SJCRH30 (cell line): Measurements from ENCODE around the gene GPR161. TPM values are rescaled to one million over a fixed set of nuclear protein-coding genes. Genes with fewer than 3 reads are reported as not detected.

ENCODE experiments used
- DNase-seq, 2 experiments: peaks; one replicate each; pipeline ENCODE4 v3.0.0-alpha.2; 2015 to 2020
- H3K27ac ChIP-seq: fragments of 250-450 bp; sonication (Bioruptor Pico); 2 replicates; pipeline ENCODE4 v1.5.1; 2020; ENCODE audit warnings: mild to moderate bottlenecking, moderate library complexity
- H3K27me3 ChIP-seq: fragments of 250-450 bp; sonication (Bioruptor Pico); 2 replicates; pipeline ENCODE4 v1.5.1; 2020; ENCODE audit warnings: mild to moderate bottlenecking, moderate library complexity
- H3K36me3 ChIP-seq: fragments of 250-450 bp; sonication (Bioruptor Pico); 2 replicates; pipeline ENCODE4 v1.5.1; 2020; ENCODE audit warnings: mild to moderate bottlenecking, moderate library complexity
- H3K4me1 ChIP-seq: fragments of 250-450 bp; sonication (Bioruptor Pico); 2 replicates; pipeline ENCODE4 v1.5.1; 2020; ENCODE audit warnings: mild to moderate bottlenecking, moderate library complexity
- H3K4me3 ChIP-seq: fragments of 250-450 bp; sonication (Bioruptor Pico); 2 replicates; pipeline ENCODE4 v1.5.1; 2020; ENCODE audit warnings: mild to moderate bottlenecking, moderate library complexity
- H3K9me3 ChIP-seq: fragments of 250-450 bp; sonication (Bioruptor Pico); replicated peaks from 2 replicates; pipeline ENCODE4 v1.5.1; 2020; ENCODE audit warnings: mild to moderate bottlenecking, moderate library complexity
- total RNA-seq: library from RNA; depleted of rRNA; stranded (reverse); fragments of >200 nt; shearing (Covaris generic); gene quantifications from 2 replicates; pipeline ENCODE4 v1.2.3, GENCODE V29; 2014

Gene GPR161
- total RNA-seq, 1 experiment from 2014 or later, result 19.3 TPM

DNA sequence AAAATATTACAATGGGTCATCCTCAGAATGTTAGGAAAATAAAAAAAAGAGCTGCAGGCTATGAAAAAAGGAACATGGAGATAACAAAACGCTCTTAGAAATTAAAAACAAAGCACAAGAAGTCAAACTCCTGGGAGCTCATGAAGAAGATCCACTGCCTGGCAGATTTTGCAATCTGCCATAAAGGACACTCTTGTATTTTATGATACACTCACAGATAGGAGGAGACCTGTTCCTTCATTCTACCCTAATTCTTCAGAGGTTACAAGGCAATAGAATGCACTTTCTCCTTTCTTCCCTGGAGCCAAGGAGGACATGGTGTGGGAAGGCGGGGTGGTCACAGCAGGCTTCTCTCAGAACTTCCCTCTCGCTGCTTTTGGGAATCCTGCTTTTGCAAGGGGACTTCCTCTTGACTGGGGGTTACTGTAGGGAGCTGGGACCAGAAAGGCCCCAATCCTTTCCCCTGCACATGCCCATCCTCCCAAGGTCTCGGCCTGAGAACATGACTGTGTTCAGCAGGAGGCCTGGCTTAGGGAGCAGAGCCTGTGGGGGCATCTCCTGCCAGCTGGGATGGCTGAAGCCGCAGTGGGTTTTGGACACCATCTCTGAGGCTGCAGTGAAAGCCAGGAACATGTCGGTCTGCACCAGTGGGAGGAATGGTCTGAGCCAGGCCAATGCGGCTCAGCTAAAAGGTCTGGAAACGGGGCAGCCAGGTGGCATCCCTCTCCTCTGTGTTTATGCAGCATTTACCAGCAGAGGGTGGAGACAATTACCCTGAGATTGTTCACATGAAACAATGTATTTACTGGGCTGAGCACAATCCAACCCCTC is 44.8 kb downstream of the GPR161 start:
- Histone ChIP-seq H3K27ac (no peak overlapping the region), H3K4me1 (no peaks in the 10 kb centered on the region), H3K36me3 (no peaks in the 10 kb centered on the region), H3K9me3 (no peaks in the 10 kb centered on the region), H3K4me3 (no peak overlapping the region), H3K27me3 (no peaks in the 10 kb centered on the region)
- no peak for DNase-seq

DNA sequence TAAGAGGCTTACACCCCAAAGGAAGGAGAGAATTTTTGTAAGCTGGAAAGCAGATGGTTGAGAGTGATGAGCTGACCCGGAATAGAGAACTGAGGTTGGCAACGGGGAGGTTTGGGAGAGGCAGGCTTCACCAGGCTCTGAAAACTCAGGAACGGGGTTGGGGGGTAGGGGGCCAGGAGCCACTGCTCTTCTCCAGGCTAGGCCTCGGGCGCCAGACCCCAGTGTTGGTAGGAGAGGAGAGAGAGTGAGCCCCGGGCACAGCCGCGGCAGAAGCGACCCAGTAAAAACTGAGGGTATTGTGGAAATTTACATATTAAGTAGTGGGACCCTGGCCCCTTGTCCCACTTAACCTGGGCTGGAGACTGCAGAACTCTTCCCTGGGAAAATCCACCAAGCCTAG is 45.7 kb downstream of the GPR161 start:
- H3K4me3 ChIP-seq, result no peak overlapping the region
- DNase-seq, result no peak
- H3K4me1 ChIP-seq, result no peaks in the 10 kb centered on the region
- no peaks in the 10 kb centered on the region for H3K27me3 ChIP-seq
- H3K9me3 ChIP-seq, result no peaks in the 10 kb centered on the region
- H3K27ac ChIP-seq, result no peak overlapping the region
- H3K36me3 ChIP-seq, result no peaks in the 10 kb centered on the region

DNA sequence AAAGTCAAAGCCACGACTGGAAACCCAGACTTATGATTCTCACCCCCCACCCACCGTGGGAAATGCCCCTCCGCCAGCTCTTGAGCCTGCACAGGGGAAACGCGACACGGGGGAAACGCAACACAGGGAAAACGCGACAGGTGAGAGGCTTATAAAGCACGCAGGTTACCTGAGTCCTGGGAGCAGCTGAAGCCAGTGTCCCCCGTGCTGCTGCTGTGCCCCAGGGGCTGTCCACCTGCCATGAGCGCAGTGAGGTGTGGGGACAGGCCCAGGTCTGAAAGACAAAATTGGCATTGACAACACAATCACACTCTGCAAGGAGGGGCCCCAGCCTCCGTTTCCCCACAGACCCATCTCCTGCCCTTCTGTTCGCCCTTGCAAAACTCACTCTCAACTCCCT is 46.3 kb downstream of the GPR161 start:
- H3K36me3 ChIP-seq, result no peaks in the 10 kb centered on the region

DNA sequence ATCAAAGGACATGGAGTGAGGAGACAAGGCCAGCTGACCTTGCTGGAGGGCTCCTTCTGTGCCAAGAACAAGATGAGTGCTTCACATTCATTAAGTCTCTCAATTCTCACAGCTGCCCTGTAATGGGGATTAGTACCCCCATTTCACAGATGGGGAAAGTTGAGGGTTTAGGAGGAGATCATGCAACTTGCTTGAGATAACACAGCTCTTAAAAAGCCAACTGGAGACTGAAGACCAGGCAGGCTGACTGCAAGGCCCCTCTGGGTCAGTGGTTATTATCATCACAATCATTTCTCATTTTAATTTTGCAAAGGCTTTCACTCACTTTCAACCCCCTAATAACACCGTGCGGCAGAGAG is 46.8 kb downstream of the GPR161 start:
- no peaks in the 10 kb centered on the region for H3K36me3 ChIP-seq
- DNase-seq, result no peak

More for the DNA sequence above, 46.3 kb downstream of the GPR161 start:
- H3K9me3 ChIP-seq, result no peaks in the 10 kb centered on the region
- no peak for DNase-seq
- H3K4me1 ChIP-seq, result no peaks in the 10 kb centered on the region
- H3K4me3 ChIP-seq, result no peak overlapping the region
- no peak overlapping the region for H3K27ac ChIP-seq
- H3K27me3 ChIP-seq, result no peaks in the 10 kb centered on the region

DNA sequence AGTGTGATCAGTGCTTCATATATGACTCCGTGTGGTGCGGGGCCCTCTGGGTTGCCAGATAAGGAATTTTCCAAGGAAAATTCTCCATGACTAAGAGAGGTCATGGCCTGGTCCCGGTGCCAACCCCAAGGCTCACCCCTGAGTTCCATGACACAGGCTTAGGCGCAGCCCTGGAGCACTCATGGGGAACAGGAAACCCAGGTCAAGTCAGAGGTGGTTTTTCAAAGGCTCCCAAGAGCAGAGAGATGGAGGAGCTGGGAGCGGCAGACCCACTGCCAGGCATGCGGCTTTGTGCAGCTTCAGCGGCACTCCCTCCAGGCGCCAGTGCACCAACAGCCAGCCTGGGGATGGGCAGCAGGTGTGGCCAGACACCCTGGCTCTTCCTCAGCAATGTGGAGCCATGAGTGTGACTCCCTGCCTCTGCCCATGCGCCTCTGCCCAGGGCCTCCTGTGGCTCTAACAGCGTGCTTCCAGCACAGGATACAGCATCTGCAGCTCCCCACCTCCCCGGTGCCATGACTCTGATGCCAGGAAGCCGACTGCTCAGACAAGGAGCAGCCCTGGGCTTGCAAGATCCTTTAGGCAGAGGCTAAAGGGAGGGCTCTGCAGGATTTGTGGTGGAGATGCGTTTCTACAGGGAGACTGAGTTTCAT is 47.3 kb downstream of the GPR161 start:
- Histone ChIP-seq H3K36me3 (no peaks in the 10 kb centered on the region), H3K27me3 (no peaks in the 10 kb centered on the region), H3K4me3 (no peak overlapping the region), H3K9me3 (no peaks in the 10 kb centered on the region), H3K4me1 (no peaks in the 10 kb centered on the region), H3K27ac (no peak overlapping the region)
- no peak for DNase-seq

More for the DNA sequence above, 46.8 kb downstream of the GPR161 start:
- Histone ChIP-seq H3K27ac (no peak overlapping the region), H3K27me3 (no peaks in the 10 kb centered on the region), H3K4me3 (no peak overlapping the region), H3K4me1 (no peaks in the 10 kb centered on the region), H3K9me3 (no peaks in the 10 kb centered on the region)

DNA sequence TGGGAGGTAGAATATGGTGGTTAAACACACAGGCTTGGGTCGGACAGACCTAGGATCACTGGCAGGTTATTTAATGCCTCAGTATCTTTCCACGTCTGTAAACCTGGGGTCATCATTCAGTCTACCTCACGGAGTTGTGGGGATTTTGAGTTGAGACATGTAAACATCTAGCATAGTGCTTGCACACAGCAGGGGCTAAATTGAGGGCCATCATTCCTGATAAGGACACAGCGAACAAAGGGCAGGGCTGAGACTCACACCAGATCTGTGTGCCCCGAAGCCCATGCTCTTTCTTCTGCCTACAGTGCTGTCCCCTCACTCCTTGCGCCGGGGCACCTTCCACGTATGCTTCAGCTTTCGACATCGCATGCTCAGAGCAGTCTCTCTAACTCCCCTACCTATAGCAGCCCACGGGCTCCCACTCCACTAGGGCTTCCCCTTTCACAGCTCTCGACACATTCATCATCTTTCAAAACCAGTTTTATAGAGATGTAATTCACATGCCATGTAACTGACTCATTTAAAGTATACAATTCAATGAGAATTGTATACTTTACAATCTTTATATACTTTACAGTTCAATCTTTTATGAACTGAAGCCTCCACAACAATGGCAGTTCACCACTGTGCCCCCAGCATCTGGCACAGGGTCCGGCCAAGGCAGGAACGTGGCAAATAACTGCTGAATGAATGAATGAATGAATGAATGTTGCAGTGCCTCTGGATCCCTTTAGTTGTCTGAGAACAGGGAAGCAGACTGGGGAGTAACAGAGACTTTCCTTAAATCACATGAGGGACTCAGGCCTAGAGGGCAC is 48.0 kb downstream of the GPR161 start:
- Histone ChIP-seq H3K27ac (no peak overlapping the region), H3K27me3 (no peaks in the 10 kb centered on the region), H3K9me3 (no peaks in the 10 kb centered on the region), H3K4me1 (no peaks in the 10 kb centered on the region), H3K4me3 (no peak overlapping the region), H3K36me3 (no peaks in the 10 kb centered on the region)
- no peak for DNase-seq

DNA sequence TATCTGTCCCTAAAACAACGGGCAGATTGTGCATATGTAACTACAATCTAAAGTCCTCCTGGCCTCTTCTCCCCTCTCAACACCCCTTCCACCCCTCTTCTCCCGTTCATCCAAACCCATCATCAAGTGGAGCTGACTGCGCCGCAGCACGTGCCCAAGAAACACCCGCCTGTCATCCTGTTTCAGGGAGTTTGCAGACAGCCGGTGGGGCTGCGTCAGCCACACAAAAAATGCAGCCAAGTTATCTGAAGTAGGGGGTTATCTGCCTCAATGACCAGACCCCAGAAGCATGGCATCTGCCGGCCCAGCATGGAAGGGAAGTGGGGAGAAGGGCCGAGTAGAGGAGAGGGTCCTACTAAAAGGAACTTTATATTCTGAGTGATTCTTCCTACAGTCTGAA is 49.0 kb downstream of the GPR161 start:
- Histone ChIP-seq H3K36me3 (no peaks in the 10 kb centered on the region), H3K4me3 (no peak overlapping the region), H3K4me1 (no peaks in the 10 kb centered on the region), H3K9me3 (no peaks in the 10 kb centered on the region), H3K27me3 (no peaks in the 10 kb centered on the region), H3K27ac (no peak overlapping the region)
- DNase-seq, result no peak

DNA sequence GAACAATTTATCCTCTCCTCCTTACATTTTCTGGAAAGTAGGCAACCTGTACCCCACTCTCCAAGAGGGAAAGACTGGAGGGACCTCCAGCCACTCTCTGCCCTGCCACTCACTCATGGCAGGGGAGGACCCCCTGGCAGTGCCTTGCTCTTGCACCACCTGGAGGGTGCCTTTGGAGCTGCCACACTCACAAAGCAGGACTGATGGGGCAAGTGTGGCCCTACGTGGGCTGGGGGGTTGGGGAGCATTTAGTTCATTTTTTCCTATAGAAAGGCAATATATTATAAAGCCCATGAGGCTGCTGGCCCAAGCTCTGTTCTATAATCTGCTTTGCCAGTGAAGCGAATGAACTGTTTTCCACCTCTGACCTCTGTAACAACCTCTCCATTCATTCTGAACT is 50.3 kb downstream of the GPR161 start:
- H3K36me3 ChIP-seq, result no peaks in the 10 kb centered on the region
- H3K27me3 ChIP-seq, result no peaks in the 10 kb centered on the region
- no peak for DNase-seq
- H3K4me1 ChIP-seq, result no peaks in the 10 kb centered on the region
- no peak overlapping the region for H3K27ac ChIP-seq
- H3K4me3 ChIP-seq, result no peak overlapping the region
- no peaks in the 10 kb centered on the region for H3K9me3 ChIP-seq

DNA sequence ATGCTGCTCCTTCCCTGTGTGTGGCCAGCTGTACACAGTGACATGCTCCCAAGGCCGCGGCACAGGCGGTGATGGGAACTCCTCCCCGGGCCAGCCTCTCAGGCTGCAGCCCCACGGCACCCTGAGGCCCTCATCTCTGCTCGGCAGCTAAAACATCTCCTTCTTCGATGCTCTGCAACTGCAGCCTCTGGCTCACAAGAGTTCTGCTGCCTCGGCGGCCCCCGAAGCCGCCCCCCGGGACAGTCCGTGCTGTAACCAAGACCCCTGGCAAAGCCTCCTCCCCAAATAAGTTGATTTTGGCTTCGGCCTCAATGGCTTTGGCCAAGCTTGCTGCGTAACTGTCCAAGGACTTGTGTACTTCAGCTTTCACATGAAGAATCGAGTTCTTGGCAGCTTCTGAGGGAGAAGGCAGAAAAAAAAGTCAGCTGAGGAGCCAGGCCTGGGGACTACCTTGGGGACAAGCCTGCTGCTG is 51.3 kb downstream of the GPR161 start:
- H3K4me3 ChIP-seq, result no peak overlapping the region
- H3K9me3 ChIP-seq, result no peaks in the 10 kb centered on the region
- no peak overlapping the region for H3K27ac ChIP-seq
- H3K36me3 ChIP-seq, result no peaks in the 10 kb centered on the region
- no peaks in the 10 kb centered on the region for H3K27me3 ChIP-seq
- DNase-seq, result no peak
- H3K4me1 ChIP-seq, result no peaks in the 10 kb centered on the region

DNA sequence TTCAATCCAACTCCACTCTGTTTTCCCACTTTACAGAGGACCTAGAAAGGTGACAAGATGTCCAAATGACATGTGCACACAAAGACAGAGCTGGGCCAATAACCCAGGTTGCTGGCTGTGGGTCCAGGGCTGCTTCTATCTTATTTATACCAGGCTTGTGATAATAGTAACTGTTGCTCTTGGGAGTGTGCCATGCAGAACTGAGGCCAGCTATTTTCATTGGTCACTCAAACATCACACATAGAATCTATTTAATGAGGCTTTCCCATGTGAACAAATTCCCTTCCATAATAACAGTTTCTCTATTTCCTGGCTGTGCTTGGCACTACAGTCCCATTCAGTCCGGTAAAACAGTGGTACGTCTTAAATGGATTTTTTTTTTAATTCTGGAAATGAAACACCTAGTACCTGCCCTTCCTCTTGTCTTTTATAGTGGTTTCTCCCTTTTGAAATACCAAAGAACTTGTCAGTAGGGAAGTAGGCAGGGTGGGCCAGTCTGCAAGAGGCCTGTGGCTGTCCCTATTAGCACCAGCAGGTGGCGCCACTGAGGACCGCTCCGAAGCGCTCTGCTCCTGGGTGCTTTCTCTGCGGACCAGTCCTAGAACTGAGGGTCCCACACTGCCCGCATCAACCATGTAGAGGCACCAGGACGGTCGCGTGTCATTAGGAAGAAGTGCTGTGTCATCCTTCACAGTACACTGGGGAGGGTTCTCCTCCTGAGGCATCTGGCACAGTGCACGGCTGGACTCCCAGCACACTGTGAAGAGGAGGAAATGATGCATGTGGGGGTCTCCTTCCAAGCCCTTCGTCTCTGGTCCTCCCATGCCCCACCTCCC is 52.1 kb downstream of the GPR161 start:
- no peaks in the 10 kb centered on the region for H3K36me3 ChIP-seq
- DNase-seq, result peak; percentile 45 to 66

DNA sequence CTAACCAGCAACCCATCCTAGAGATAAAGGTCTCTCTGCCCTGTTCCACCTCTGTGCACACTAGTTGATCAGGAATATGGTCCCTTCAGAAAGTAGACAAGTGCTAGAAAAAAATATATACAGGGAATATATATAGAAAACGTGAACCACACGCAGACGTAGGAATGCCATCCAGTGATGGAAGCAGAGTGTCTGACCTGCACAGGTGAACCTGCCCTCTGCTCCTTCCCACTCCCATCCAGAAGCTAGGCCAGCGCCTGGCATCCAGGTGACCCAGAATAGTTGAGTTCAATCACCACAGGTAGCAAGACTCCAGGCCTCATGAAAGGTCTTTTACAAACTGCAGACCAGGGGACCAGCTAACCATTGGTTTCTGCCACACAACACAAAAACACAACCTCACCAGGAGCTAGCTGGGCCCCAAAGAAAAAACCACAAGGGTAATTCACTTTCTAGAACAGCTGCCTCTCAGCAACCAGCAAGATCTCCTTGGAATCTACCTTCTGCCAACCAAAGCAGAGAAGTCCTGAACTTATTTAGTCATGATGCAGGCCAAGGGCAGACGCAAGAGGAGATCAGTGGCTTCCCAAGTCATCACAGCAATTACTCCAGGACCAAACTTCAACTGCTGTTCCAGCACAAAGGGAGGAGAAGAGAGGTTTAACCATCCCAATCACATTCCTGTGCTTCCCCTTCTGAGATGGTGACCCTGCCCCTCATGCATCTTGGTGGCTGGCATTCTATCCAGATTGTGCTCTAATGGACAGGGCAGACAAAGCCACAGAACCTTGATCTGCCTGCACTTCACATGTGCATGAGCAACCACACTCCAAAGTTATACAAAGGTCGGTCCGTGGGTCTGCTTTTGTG is 53.0 kb downstream of the GPR161 start:
- no peaks in the 10 kb centered on the region for H3K9me3 ChIP-seq
- no peak overlapping the region for H3K4me3 ChIP-seq
- H3K36me3 ChIP-seq, result no peaks in the 10 kb centered on the region
- H3K27me3 ChIP-seq, result no peaks in the 10 kb centered on the region
- no peaks in the 10 kb centered on the region for H3K4me1 ChIP-seq
- no peak for DNase-seq
- H3K27ac ChIP-seq, result no peak overlapping the region

More for the DNA sequence above, 52.1 kb downstream of the GPR161 start:
- Histone ChIP-seq H3K9me3 (no peaks in the 10 kb centered on the region), H3K27ac (no peak overlapping the region), H3K27me3 (no peaks in the 10 kb centered on the region), H3K4me3 (no peak overlapping the region), H3K4me1 (no peaks in the 10 kb centered on the region)

DNA sequence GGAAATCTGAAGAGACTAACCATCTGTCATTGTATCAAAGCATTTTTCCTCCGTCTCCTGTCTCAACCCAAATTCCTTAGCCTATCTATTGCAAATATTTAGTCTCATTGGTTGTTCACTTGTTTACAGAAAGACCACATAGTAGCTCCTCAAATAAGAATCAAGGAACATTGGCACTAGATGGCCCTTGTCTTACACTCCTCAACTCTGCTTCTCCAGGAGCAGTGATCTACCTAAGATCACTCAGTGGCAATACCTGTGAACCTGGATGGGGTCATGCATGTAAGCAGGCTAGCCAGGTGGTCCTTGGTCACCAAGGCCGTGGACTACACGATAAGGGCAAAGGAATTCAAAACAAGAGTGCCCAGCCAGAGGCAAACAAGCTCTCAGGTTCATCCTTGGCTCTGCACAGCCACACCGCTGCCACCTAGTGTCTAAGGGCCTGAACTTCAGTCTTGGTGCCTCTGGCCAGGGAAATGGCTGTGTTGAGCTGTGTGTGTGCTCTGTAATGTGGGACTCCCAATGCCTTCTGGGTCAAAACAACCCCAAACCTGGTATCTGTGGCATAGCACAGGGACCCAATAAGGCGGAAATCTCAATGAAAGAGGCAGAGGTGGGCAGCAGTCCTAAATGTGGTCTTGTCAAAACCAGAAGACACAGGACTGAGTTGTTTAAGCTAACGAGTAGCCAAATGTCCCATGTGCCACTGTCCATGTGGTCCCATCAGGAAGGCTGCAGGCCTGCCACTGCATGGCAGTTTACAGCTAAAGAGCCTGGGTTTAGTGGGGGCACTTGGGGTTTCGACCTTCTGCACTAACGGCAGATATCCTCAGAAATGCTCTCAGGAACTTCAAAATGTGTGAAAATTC is 54.5 kb downstream of the GPR161 start:
- no peaks in the 10 kb centered on the region for H3K4me1 ChIP-seq
- no peak overlapping the region for H3K27ac ChIP-seq
- no peaks in the 10 kb centered on the region for H3K36me3 ChIP-seq
- no peak overlapping the region for H3K4me3 ChIP-seq
- DNase-seq, result peak; percentile 68 to 85
- no peaks in the 10 kb centered on the region for H3K27me3 ChIP-seq
- no peaks in the 10 kb centered on the region for H3K9me3 ChIP-seq
